C4-2B (cell line): ENCODE results near the gene NRIP1.

ENCODE experiments used
- H3K27ac ChIP-seq: fragments of 450-650 bp; 2 replicates; pipeline ENCODE4 v1.5.1; 2017
- ZFX ChIP-seq: fragments of 450-650 bp; IDR thresholded peaks from 2 replicates; pipeline ENCODE4 v1.6.1; 2017
- TF ChIP-seq, protein P1 (sequence below): fragments of 450-650 bp; conservative IDR thresholded peaks from 2 replicates; pipeline ENCODE4 v1.5.1; 2017; ENCODE audit warnings: mild to moderate bottlenecking

Gene NRIP1

DNA sequence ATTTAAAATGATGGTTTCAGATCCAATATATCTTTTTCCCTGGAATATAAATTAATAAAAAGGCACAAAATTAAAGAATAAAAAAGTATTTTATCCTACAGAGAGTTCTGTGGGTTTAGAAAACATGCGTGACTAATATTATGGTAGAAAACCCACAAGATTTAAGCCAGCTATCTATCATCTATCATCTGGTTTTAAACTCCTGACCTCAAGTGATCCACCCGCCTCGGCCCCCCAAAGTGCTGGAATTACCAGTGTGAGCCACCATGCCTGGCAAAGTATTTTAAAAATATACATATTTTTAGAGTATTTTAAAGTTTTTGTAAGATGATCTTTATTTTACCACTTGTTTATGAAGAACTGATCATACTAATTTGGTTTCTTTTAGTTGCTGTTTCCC is 79.5 kb downstream of the NRIP1 start:
- no peak overlapping the region for H3K27ac ChIP-seq
- TF ChIP-seq, protein P1, sequence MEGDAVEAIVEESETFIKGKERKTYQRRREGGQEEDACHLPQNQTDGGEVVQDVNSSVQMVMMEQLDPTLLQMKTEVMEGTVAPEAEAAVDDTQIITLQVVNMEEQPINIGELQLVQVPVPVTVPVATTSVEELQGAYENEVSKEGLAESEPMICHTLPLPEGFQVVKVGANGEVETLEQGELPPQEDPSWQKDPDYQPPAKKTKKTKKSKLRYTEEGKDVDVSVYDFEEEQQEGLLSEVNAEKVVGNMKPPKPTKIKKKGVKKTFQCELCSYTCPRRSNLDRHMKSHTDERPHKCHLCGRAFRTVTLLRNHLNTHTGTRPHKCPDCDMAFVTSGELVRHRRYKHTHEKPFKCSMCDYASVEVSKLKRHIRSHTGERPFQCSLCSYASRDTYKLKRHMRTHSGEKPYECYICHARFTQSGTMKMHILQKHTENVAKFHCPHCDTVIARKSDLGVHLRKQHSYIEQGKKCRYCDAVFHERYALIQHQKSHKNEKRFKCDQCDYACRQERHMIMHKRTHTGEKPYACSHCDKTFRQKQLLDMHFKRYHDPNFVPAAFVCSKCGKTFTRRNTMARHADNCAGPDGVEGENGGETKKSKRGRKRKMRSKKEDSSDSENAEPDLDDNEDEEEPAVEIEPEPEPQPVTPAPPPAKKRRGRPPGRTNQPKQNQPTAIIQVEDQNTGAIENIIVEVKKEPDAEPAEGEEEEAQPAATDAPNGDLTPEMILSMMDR = no peak
- TF ChIP-seq ZFX = no peak

DNA sequence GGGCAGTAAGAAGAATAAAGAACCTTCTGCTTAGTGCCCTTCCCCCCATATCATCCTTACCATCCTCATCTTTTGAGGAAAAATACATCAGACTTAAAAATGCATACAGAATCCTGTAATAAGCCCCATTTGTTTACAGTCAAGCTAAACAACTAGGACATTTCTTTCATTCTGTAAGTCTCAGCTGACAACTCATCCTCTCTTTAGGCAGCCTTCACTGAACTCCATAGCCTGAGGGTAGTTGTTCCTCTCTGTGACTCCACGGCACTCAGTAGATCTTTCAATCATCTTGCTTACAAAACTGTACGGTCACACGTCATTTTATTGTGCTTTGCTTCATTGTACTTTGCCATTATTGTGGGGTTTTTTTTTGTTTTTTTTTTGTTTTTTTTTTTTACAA is 82.5 kb downstream of the NRIP1 start:
- no peak overlapping the region for H3K27ac ChIP-seq
- TF ChIP-seq, protein P1 = no peak
- TF ChIP-seq ZFX = no peak

DNA sequence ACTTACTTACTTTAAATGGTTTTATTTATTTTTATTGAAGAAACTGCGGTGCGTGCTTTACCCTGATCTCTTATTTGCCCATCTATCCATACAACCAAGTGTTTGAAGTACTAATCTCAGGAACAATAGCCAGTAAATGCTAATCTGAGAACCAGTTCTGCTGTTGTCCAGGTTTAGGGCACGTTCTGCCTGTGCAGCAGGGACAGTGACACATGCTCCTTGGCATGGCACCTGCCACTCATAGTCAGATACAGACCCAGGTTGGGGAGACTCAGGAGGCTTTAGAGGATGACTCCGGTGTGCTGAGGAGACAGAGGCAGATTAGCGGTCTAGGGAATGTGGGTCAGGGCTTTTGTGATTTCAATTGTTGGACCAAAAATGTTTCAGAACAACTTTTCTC is 83.6 kb downstream of the NRIP1 start:
- no peak overlapping the region for H3K27ac ChIP-seq
- TF ChIP-seq, protein P1 = no peak
- TF ChIP-seq ZFX = no peak

DNA sequence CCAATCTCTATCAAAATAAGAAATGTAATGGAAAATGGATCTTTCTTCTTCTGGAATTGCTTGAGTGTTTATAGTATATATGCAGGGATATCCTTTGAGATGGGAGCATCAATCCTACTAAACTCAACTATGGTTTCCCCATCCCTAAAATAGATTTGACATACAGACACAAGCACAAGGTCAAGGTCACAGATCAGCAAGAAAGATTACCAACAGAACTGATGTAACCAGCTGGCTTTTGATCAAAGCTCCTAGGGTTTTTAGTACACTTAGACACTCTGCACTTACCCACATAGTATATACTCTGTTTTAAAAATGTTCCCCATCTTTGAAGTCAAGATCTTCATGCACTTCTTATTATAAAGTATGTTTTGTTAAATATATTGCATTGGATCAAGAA is 85.5 kb downstream of the NRIP1 start:
- TF ChIP-seq, protein P1 = no peak
- TF ChIP-seq ZFX = no peak
- no peak overlapping the region for H3K27ac ChIP-seq

DNA sequence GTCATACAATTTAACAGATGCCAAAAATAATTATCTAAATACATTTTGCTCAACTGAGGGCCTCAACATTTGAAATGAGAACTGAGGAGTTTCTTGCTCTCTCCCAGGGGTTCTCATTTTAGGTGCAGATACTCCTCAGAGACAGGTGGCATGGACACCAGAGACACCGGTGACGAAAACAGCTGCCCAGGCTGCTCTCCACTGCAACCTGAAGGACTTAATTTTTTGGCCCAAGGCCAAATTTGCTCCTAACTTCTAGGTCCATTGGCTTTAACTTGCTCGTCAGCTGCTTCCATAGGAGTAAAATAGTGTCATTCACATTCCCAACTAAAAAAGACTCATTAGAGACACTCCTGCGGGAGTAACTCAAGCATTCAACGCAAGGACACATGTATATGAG is 87.0 kb downstream of the NRIP1 start:
- TF ChIP-seq ZFX = no peak
- TF ChIP-seq, protein P1 = no peak
- H3K27ac ChIP-seq = no peak overlapping the region

DNA sequence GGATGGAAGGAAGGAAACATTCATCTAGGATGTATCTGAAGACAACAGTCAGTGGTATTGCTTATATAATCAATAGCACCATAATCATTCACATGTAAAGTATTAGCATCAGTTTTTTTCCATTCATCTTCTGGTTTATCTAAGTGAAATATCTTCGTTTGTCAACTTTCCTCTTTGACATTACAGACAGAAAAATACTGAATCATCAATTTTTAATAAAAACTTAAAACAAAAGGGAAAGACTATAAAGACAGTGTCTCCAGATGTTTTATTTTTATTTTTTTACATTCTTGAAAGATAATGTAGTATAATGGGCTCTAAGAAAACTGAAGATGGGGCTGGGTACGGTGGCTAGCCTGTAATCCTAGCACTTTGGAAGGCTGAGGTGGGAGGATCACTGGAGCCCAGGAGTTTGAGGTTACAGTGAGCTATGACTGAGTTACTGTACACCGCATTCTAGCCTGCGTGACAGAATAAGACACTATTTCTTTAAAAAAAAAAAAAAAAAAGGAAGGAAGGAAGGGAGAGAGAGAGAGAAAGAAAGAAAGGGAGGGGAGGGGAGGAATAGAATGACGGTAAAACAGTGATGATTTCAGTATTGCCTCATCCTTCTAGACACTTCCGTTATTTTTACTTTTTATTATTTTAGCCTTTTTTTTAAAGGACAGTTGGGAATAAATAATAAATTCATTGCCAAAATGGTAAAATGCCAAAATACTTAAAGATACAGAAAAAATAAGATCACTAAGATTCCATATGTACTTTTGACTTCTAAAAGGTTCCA is 89.5 kb downstream of the NRIP1 start:
- no peak for TF ChIP-seq ZFX
- TF ChIP-seq, protein P1 = no peak

DNA sequence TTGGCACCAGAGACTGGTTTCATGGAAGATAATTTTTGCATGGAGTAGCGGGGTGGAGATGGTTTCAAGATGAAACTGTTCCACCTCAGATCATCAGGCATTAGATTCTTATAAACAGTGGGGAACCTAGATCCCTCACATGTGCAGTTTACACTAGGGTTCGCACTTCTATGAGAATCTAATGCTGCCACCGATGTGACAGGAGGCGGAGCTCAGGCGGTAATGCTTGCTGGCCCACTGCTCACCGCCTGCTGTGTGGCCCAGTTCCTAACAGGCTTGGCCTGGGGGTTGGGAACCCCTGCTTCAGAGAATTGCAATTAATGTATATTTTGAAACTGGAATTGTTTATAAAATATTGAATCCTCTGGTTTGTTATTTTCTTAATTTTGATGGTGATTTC is 92.1 kb downstream of the NRIP1 start:
- TF ChIP-seq ZFX = no peak
- TF ChIP-seq, protein P1 = no peak

More for the DNA sequence above, 89.5 kb downstream of the NRIP1 start:
- H3K27ac ChIP-seq = no peak overlapping the region

More for the DNA sequence above, 92.1 kb downstream of the NRIP1 start:
- no peak overlapping the region for H3K27ac ChIP-seq
